IPS-18c (cell line): ENCODE data around the gene ANKRD44.

Experiments
- H3K4me3 ChIP-seq: 2 replicates; pipeline ENCODE4 v1.7.0; 2013; ENCODE audit warnings: low read depth, mild to moderate bottlenecking, low read length, moderate library complexity; ENCODE audit not compliant: insufficient read depth
- H3K9me3 ChIP-seq: one replicate; pipeline ENCODE4 v1.6.1; 2013; ENCODE audit warnings: mild to moderate bottlenecking, low read length, moderate library complexity; ENCODE audit not compliant: control insufficient read depth, insufficient read depth

The ANKRD44 gene

GRCh38 chr2:197007716-197008628 lies 302.6 kb downstream of the ANKRD44 start:
- Histone ChIP-seq H3K9me3 (no peaks in the 10 kb centered on the region), H3K4me3 (no peak overlapping the region)

DNA sequence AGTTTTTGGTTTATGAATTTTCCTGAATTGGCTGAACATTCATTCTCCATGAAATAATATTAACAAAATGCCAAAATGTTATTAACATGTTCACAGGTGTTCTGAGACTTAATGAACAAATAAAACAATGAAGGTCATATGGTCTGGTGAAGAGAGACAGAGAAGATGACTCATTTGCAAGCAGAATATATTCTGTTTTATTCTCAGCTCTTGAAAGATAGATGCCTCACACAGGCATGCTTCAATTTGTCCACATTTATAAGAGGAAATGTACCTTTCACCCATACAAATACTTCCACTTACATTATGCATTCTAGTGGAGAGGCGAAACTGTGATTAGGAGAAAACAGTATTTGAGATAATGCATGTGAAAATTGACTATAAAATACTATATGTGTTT lies 308.7 kb downstream of the ANKRD44 start:
- Histone ChIP-seq H3K9me3 (peaks cover 2% of the 10 kb centered on the region), H3K4me3 (no peak overlapping the region)

GRCh38 chr2:196995757-196996314 lies 314.7 kb downstream of the ANKRD44 start:
- peaks cover 2% of the 10 kb centered on the region for H3K9me3 ChIP-seq

DNA sequence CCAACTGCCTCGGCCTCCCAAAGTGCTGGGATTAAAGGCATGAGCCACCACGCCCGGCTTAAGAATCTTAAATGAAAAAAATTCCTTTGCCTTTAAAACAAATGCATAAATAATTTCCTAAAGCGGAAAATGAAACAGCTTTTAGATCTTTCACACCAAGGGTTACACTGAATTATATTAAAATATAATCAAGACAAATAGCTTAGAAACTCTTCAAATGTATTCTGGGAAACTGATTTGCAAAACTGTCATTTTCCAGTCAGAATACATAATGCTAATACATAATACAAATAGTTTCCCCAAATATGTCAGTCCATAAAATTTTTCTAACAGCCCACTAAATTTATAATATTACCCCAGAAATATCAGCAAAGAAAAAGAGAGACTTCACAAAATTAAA lies 315.8 kb downstream of the ANKRD44 start:
- Histone ChIP-seq H3K9me3 (peaks cover 2% of the 10 kb centered on the region), H3K4me3 (no peak overlapping the region)

More at GRCh38 chr2:196995757-196996314, 314.7 kb downstream of the ANKRD44 start:
- no peak overlapping the region for H3K4me3 ChIP-seq

- Histone ChIP-seq H3K9me3 (peaks cover 2% of the 10 kb centered on the region), H3K4me3 (no peak overlapping the region)
Measured at GRCh38 chr2:196993617-196994016, 317.0 kb downstream of the ANKRD44 start.

DNA sequence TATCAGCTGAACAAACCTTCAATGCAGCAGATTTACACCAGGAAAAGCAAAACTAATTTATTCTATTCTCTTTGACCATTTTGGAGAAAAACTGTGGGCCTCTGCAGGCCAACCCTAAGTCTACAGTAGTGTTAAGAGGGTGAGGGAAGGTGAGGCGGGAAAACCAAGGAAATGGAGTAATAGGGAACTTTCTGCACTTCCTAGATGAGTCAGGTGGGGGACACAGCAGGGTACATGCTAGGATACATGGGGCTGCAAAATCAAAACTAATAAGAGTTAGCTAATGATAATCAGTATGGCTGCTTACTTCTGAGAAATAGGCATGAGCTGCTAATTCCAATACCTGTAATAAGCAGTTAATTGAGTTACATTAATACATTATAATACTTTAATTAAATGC lies 318.1 kb downstream of the ANKRD44 start:
- Histone ChIP-seq H3K4me3 (no peak overlapping the region), H3K9me3 (no peaks in the 10 kb centered on the region)

DNA sequence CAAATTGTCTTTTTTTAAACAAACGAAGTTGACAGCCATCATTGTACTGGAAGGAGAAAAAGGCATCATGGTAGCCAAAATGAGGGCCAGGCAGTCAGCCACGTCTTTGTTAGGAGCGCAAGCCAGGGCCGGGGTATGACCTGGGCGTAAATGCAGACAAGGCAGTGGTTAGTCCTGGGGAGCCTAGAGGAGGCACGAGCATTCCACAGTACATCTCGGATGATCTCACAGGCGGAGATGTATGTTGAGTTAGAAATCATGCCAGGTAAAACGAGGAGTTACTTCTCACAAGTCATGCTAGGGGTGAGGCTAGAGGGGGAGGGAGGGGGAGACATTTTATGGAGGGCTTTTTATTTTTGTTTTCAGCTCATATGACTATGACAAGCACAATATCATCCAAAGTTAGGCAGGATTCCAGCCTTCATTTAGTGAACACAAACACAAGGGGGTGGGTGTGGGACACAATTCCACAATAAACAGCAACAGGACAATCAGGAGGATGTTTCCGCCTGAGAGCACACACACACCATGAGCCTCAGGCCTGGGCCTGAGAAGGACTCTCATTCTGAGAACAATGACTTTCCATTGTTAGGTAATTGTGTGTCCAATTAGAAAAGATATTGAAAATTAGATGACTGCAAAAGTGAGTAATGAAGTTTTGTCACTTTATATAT lies 319.7 kb downstream of the ANKRD44 start:
- no peak overlapping the region for H3K4me3 ChIP-seq
- H3K9me3 ChIP-seq, result no peaks in the 10 kb centered on the region

- no peaks in the 10 kb centered on the region for H3K9me3 ChIP-seq
- no peak overlapping the region for H3K4me3 ChIP-seq
Measured at GRCh38 chr2:196990092-196990491, 320.5 kb downstream of the ANKRD44 start.

DNA sequence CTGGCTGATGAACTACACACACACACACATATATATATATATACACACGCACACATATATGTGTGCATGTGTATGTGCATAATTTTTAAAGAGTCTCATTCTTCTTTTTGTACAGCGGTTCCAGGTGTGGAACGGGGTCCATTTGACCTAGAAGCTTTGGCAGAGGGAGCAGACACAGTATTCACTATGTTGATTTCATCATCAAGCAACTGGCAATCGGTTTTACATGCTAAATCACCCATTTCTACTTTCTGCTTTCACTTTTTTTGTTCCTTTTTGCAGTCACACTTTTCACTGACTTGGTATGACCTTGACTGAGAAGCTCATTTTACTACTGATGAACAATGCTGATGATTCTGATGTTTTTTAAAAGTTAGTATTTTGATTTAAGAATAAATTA lies 321.1 kb downstream of the ANKRD44 start:
- Histone ChIP-seq H3K9me3 (no peaks in the 10 kb centered on the region), H3K4me3 (no peak overlapping the region)

DNA sequence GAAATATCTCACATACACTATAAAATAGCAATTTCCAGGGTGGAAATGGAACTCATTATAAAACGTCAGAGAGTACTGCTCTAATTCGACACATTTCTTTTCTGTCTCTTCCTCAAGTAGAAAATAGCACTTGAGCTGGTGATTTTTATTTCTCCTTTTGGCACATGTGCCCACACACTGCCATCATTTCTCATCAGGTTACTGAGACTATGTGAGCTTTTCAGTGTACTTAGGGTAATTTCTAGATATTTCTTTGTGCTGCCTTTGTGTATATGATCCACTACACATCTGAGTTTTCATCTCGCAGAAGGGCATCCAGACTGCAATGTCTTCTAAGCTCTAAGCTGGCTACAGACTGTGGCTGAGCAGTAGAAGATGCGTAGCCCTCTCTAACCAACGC lies 321.9 kb downstream of the ANKRD44 start:
- Histone ChIP-seq H3K4me3 (no peak overlapping the region), H3K9me3 (no peaks in the 10 kb centered on the region)

DNA sequence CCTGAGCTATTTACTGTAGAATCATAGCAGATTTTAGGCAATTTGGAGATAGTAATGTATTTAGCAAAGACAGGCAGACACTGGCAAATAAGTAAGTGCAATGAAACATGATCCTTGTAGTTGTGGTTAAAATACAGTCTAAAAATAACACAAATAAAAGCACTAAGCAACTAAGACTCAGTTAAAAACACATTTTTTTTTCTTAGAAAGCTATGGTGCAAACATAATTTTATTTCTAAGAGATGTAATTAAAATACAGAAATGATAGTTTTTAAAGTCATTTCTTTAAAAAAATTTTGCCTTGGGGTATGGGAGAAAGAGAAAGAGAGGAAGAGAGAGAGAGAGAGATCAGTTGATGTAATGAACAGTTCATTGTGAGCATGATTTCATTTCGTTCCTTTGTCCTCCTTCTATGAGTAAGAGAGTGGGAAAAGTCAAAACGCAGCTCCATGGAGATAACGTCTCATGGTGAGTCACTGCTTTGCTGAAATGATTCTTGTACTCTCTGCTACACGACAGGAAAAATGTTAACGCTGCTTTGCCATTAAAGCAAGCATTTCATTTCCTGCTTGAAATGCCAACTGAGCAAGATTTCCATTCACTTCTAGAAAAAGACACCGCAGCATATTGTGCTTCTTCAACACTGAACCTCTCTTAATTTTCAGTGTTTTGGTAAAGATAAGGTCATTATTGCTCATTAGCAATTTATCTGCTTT lies 322.8 kb downstream of the ANKRD44 start:
- Histone ChIP-seq H3K4me3 (no peak overlapping the region), H3K9me3 (no peaks in the 10 kb centered on the region)

DNA sequence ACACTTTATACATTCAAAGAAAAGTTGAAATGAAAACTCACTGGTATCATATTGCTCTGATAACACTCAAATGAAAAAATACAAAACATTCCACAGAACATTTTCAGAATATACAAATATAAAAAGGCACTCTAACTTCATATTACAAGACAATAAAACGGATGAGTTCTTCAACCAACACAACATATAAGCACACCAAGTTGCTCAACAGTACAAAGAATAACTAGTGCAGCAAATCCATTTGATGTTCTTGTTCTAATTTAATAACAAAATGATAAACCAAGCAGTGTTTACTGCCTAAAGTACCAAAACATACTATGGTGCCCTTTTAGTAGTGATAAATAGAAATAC lies 323.3 kb downstream of the ANKRD44 start:
- Histone ChIP-seq H3K9me3 (no peaks in the 10 kb centered on the region), H3K4me3 (no peak overlapping the region)

GRCh38 chr2:196985511-196986183 lies 324.9 kb downstream of the ANKRD44 start:
- Histone ChIP-seq H3K4me3 (no peak overlapping the region), H3K9me3 (no peaks in the 10 kb centered on the region)

GRCh38 chr2:196984903-196985302 lies 325.7 kb downstream of the ANKRD44 start:
- H3K4me3 ChIP-seq, result no peak overlapping the region
- H3K9me3 ChIP-seq, result no peaks in the 10 kb centered on the region

DNA sequence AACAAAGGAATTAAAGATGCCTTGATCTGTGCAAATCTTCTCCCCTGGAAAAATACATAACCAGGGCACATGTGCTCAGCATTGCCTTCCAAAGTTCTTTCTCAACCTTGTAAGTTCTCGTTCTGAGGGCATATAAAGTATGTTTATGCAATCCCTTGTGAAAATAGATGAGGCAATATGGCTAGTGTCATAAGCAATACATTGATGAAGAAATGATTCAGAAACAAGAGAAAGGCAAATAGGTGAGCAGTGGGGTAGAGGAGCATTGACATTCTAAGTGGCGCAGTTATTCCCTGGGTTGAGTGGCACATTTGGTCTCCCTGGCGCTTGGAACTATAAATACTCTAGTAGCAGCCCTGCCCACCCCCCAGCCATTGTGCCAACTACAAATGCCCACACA lies 326.6 kb downstream of the ANKRD44 start:
- no peaks in the 10 kb centered on the region for H3K9me3 ChIP-seq
- H3K4me3 ChIP-seq, result no peak overlapping the region

GRCh38 chr2:196980473-196980872 lies 330.1 kb downstream of the ANKRD44 start:
- Histone ChIP-seq H3K4me3 (no peak overlapping the region), H3K9me3 (peaks cover 2% of the 10 kb centered on the region)

GRCh38 chr2:196980001-196980400 lies 330.6 kb downstream of the ANKRD44 start:
- Histone ChIP-seq H3K4me3 (no peak overlapping the region), H3K9me3 (peaks cover 2% of the 10 kb centered on the region)
